ENCODE results near the gene AKIRIN2. TPM values are rescaled to one million over a fixed set of nuclear protein-coding genes. Genes with fewer than 3 reads are reported as not detected.
"Not testable (repeated sequence)": the region's sequence is repeated elsewhere in the genome, so short reads cannot be mapped to it uniquely, and the experiment has no call there.

The AKIRIN2 gene
- total RNA-seq, 2 donors from 2014 or later = 70.4 to 73.5 TPM

- Mint-ChIP-seq H3K36me3 (ENCODE audit: low read depth) (no peaks in the 10 kb centered on the region), H3K9me3 (no peaks in the 10 kb centered on the region), H3K4me3 (no peak overlapping the region), H3K27ac (no peak overlapping the region), H3K27me3 (ENCODE audit: insufficient read depth) (no peaks in the 10 kb centered on the region), H3K4me1 (peaks cover 3% of the 10 kb centered on the region)
- Histone ChIP-seq H3K36me3 (ENCODE audit: control insufficient read depth, insufficient read depth, low read length) (no peaks in the 10 kb centered on the region), H3K27ac (ENCODE audit: low read depth, low read length) (no peak overlapping the region), H3K27me3 (ENCODE audit: control insufficient read depth, insufficient read depth, low read length, poor library complexity, severe bottlenecking) (no peaks in the 10 kb centered on the region), H3K9me3 (ENCODE audit: control insufficient read depth, low read length) (no peaks in the 10 kb centered on the region), H3K9ac (ENCODE audit: extremely low read depth, low read length, poor library complexity, severe bottlenecking) (no peak overlapping the region), H3K4me1 (ENCODE audit: control insufficient read depth, insufficient read depth, low read length) (no peaks in the 10 kb centered on the region), H3K4me3 (ENCODE audit: low read length) (no peak overlapping the region)
- no peak for DNase-seq
- TF ChIP-seq CTCF (conservative IDR thresholded peaks at IDR 0.05) = no peak
- 85 to 87% methylated on average over 3 of the region's 3 CpGs for WGBS, 2 experiments (ENCODE audit: insufficient coverage in 1 of 2, insufficient read length in 1 of 2)
Observed at GRCh38 chr6:87710090-87710489, 8.1 kb upstream of the AKIRIN2 start.

- H3K27me3 Mint-ChIP-seq (ENCODE audit: insufficient read depth) = not testable (repeated sequence)
Observed at GRCh38 chr6:87708581-87709427, 6.8 kb upstream of the AKIRIN2 start.

GRCh38 chr6:87706187-87706966 is 4.3 kb upstream of the AKIRIN2 start:
- no peaks in the 10 kb centered on the region for H3K27me3 ChIP-seq (ENCODE audit: control insufficient read depth, insufficient read depth, low read length, poor library complexity, severe bottlenecking)
- peaks cover 3% of the 10 kb centered on the region for H3K4me1 Mint-ChIP-seq
- H3K27ac ChIP-seq (ENCODE audit: low read depth, low read length) = no peak overlapping the region
- no peaks in the 10 kb centered on the region for H3K27me3 Mint-ChIP-seq (ENCODE audit: insufficient read depth)
- 81 to 100% methylated on average over 1 to 2 of the region's 3 CpGs for WGBS, 2 experiments (ENCODE audit: insufficient coverage in 1 of 2, insufficient read length in 1 of 2)
- DNase-seq = no peak
- no peak overlapping the region for H3K4me3 Mint-ChIP-seq
- H3K9me3 ChIP-seq (ENCODE audit: control insufficient read depth, low read length) = no peaks in the 10 kb centered on the region
- H3K4me1 ChIP-seq (ENCODE audit: control insufficient read depth, insufficient read depth, low read length) = no peaks in the 10 kb centered on the region
- H3K9me3 Mint-ChIP-seq = no peaks in the 10 kb centered on the region
- no peak overlapping the region for H3K27ac Mint-ChIP-seq
- H3K36me3 Mint-ChIP-seq (ENCODE audit: low read depth) = no peaks in the 10 kb centered on the region
- no peak overlapping the region for H3K4me3 ChIP-seq (ENCODE audit: low read length)
- TF ChIP-seq CTCF (conservative IDR thresholded peaks at IDR 0.05) = no peak
- H3K36me3 ChIP-seq (ENCODE audit: control insufficient read depth, insufficient read depth, low read length) = no peaks in the 10 kb centered on the region
- no peak overlapping the region for H3K9ac ChIP-seq (ENCODE audit: extremely low read depth, low read length, poor library complexity, severe bottlenecking)

More at GRCh38 chr6:87708581-87709427, 6.8 kb upstream of the AKIRIN2 start:
- H3K4me3 Mint-ChIP-seq; H3K9me3 ChIP-seq (ENCODE audit: control insufficient read depth, low read length); H3K36me3 Mint-ChIP-seq (ENCODE audit: low read depth); H3K4me1 ChIP-seq (ENCODE audit: control insufficient read depth, insufficient read depth, low read length); H3K4me3 ChIP-seq (ENCODE audit: low read length); H3K4me1 Mint-ChIP-seq; H3K36me3 ChIP-seq (ENCODE audit: control insufficient read depth, insufficient read depth, low read length); H3K27ac ChIP-seq (ENCODE audit: low read depth, low read length); H3K27me3 ChIP-seq (ENCODE audit: control insufficient read depth, insufficient read depth, low read length, poor library complexity, severe bottlenecking); H3K9me3 Mint-ChIP-seq; H3K27ac Mint-ChIP-seq; DNase-seq; H3K9ac ChIP-seq (ENCODE audit: extremely low read depth, low read length, poor library complexity, severe bottlenecking): not testable (repeated sequence)
- WGBS, 2 experiments (ENCODE audit: insufficient coverage in 1 of 2, insufficient read length in 1 of 2) = 88 to 100% methylated on average over 2 of the region's 7 CpGs

Data from endodermal cell (in vitro differentiated cells).